ENCODE results near the gene FARP1.

DNA sequence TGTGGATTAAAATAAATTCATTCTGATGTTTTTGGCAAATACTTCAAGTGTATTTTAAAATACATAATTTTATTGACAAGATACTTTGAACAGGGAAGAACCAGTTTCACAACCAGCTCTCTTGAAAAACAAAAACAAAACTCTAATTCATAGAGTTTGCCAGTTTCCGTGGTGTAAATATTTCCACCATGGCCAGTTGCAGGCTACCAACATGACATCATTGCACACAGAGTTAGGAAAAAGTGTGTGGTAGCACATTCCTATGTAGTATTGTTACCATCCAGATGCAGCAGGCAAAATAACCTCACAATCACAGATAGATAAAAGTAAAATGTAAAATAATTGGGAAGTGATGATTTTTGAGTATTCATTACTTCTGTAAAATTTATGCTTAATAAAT, 41.9 kb downstream of the FARP1 start:
- TF ChIP-seq EZH2 (IDR thresholded peaks at IDR 0.05) = no peak
- TF ChIP-seq POLR2AphosphoS5 (IDR thresholded peaks at IDR 0.05; ENCODE audit: borderline replicate concordance, low read depth, low read length) = no peak
- TF ChIP-seq FOXP2 (optimal IDR thresholded peaks at IDR 0.05; ENCODE audit: control extremely low read depth, extremely low read length, insufficient read depth) = no peak

Measured in SK-N-MC (cell line).